Caco-2 (cell line): ENCODE measurements around the gene CLDN18. TPM values are rescaled to one million over a fixed set of nuclear protein-coding genes. Genes with fewer than 3 reads are reported as not detected.

Experiments
- BruUV-seq: library from RNA; stranded (reverse); fragments of 400-500 nt; replicated peaks from 2 replicates; lab custom pipeline; 2021; lab: Mats Ljungman, UMichigan
- CTCF ChIA-PET: fragments of 300-600 bp; sonication (Branson Sonifier 250); formaldehyde crosslinking; loops from one replicate; lab custom pipeline; 2022; ENCODE audit warnings: antibody characterized with exemption; lab: Charles Lee
- POLR2A ChIA-PET: fragments of 300-600 bp; sonication (Branson Sonifier 250); formaldehyde crosslinking; loops from one replicate; lab custom pipeline; 2022; ENCODE audit warnings: antibody characterized with exemption; lab: Charles Lee
- DNase-seq, 2 experiments: peaks; one replicate each; pipeline versions ENCODE4 v3.0.0 to v3.0.0-alpha.2; 2020 to 2022
- H3K27me3 ChIP-seq: replicated peaks from 2 replicates; pipeline ENCODE4 v1.6.0; 2011; ENCODE audit warnings: low read length; ENCODE audit not compliant: control insufficient read depth, insufficient read depth
- H3K36me3 ChIP-seq: 2 replicates; pipeline ENCODE4 v1.5.1; 2011; ENCODE audit warnings: low read length; ENCODE audit not compliant: control insufficient read depth, insufficient read depth
- H3K4me1 ChIP-seq: fragments of 250-450 bp; sonication (Bioruptor Pico); 2 replicates; pipeline ENCODE4 v1.5.1; 2020; ENCODE audit warnings: mild to moderate bottlenecking
- H3K4me3 ChIP-seq: 2 replicates; pipeline ENCODE4 v1.5.1; 2011; ENCODE audit warnings: low read depth, mild to moderate bottlenecking, control low read depth, low read length
- H3K9me3 ChIP-seq: fragments of 250-450 bp; sonication (Bioruptor Pico); 2 replicates; pipeline ENCODE4 v1.5.1; 2020; ENCODE audit warnings: mild to moderate bottlenecking, moderate library complexity
- H3K27ac Mint-ChIP-seq: one replicate; pipeline ENCODE4 v1.8.0; 2022; ENCODE audit warnings: mixed read lengths; ENCODE audit not compliant: unreplicated experiment
- H3K27me3 Mint-ChIP-seq: one replicate; pipeline ENCODE4 v1.8.0; 2022; ENCODE audit warnings: mixed read lengths; ENCODE audit not compliant: insufficient read depth, unreplicated experiment
- H3K36me3 Mint-ChIP-seq: one replicate; pipeline ENCODE4 v1.8.0; 2022; ENCODE audit warnings: mild to moderate bottlenecking, mixed read lengths; ENCODE audit not compliant: insufficient read depth, unreplicated experiment
- H3K4me1 Mint-ChIP-seq: one replicate; pipeline ENCODE4 v1.8.0; 2022; ENCODE audit warnings: low read depth, mixed read lengths; ENCODE audit not compliant: unreplicated experiment
- H3K4me3 Mint-ChIP-seq: one replicate; pipeline ENCODE4 v1.8.0; 2022; ENCODE audit warnings: mild to moderate bottlenecking, moderate library complexity, mixed read lengths; ENCODE audit not compliant: unreplicated experiment
- H3K9me3 Mint-ChIP-seq: one replicate; pipeline ENCODE4 v1.8.0; 2022; ENCODE audit warnings: mixed read lengths; ENCODE audit not compliant: unreplicated experiment
- CTCF ChIP-seq, 2 experiments: fragments of 200-600 bp in 1 of 2; IDR thresholded peaks; 1 replicate in 1 of 2; 2 replicates in 1 of 2; pipeline versions ENCODE4 v1.5.1 to v1.8.0; 2011 to 2022; ENCODE audit warnings: antibody characterized with exemption in 1 of 2, control low read depth in 1 of 2, inconsistent platforms in 1 of 2, low read depth in 1 of 2, low read length in 1 of 2, mild to moderate bottlenecking in 1 of 2, moderate library complexity in 1 of 2; ENCODE audit not compliant: insufficient read depth in 1 of 2, severe bottlenecking in 1 of 2, unreplicated experiment in 1 of 2
- intact Hi-C: fragments of 100-400 bp; cut with micrococcal nuclease; formaldehyde crosslinking; loops from one replicate; pipeline ENCODE4 v1.10.0; 2022; ENCODE audit not compliant: unreplicated experiment
- total RNA-seq: library from RNA; stranded (reverse); gene quantifications from 2 replicates; pipeline ENCODE4 v1.2.3, GENCODE V29; 2022

The CLDN18 gene
- total RNA-seq, 1 experiment from 2014 or later, result not detected

- no TSS peak for BruUV-seq
- no peaks in the 10 kb centered on the region for H3K27me3 Mint-ChIP-seq
- TF ChIP-seq CTCF (IDR thresholded peaks at IDR 0.05; ENCODE audit: insufficient read depth in 1 of 2, low read depth in 1 of 2, low read length in 1 of 2, severe bottlenecking in 1 of 2, unreplicated experiment in 1 of 2), result no peak
- H3K9me3 Mint-ChIP-seq, result no peaks in the 10 kb centered on the region
- H3K36me3 Mint-ChIP-seq, result no peaks in the 10 kb centered on the region
- Histone ChIP-seq H3K27me3 (no peaks in the 10 kb centered on the region), H3K36me3 (no peaks in the 10 kb centered on the region), H3K4me1 (peaks cover 12% of the 10 kb centered on the region; the same call in 1 of the 2 replicates), H3K9me3 (no peaks in the 10 kb centered on the region), H3K4me3 (no peak overlapping the region)
- peaks cover 12% of the 10 kb centered on the region for H3K4me1 Mint-ChIP-seq
- intact Hi-C loops, result no loop called here
- no peak for DNase-seq
- ChIA-PET POLR2A (interaction anchor here (0.5 kb wide), 1 partner anchor 356 kb away, joined by 3 read pairs; the partner anchor contains the start of gene ESYT3), CTCF (no interaction called here)
- H3K4me3 Mint-ChIP-seq, result no peak overlapping the region
- H3K27ac Mint-ChIP-seq, result no peak overlapping the region
These were observed 68.1 kb downstream of the CLDN18 start for GRCh38 chr3:138078096-138078495.

- Histone ChIP-seq H3K9me3 (no peaks in the 10 kb centered on the region), H3K4me3 (no peak overlapping the region), H3K4me1 (peaks cover 12% of the 10 kb centered on the region; the same call in 1 of the 2 replicates), H3K36me3 (no peaks in the 10 kb centered on the region), H3K27me3 (no peaks in the 10 kb centered on the region)
- TF ChIP-seq CTCF (IDR thresholded peaks at IDR 0.05; ENCODE audit: insufficient read depth in 1 of 2, low read depth in 1 of 2, low read length in 1 of 2, severe bottlenecking in 1 of 2, unreplicated experiment in 1 of 2), result no peak
- POLR2A ChIA-PET, result interaction anchor here (0.5 kb wide), 1 partner anchor 356 kb away, joined by 3 read pairs; the partner anchor contains the start of gene ESYT3
- no peak for DNase-seq
- Mint-ChIP-seq H3K27ac (no peak overlapping the region), H3K9me3 (no peaks in the 10 kb centered on the region), H3K4me1 (peaks cover 15% of the 10 kb centered on the region), H3K4me3 (no peak overlapping the region), H3K27me3 (no peaks in the 10 kb centered on the region), H3K36me3 (no peaks in the 10 kb centered on the region)
- intact Hi-C loops, result no loop called here
- CTCF ChIA-PET, result no interaction called here
- BruUV-seq, result no TSS peak
These were observed 69.0 kb downstream of the CLDN18 start for GRCh38 chr3:138078901-138079344.

- peaks cover 12% of the 10 kb centered on the region; the same call in 1 of the 2 replicates for H3K4me1 ChIP-seq
- intact Hi-C loops, result loop anchor here (5.0 kb wide), 1 partner anchor 37 kb away; the partner anchor contains the start of gene DZIP1L
- peaks cover 15% of the 10 kb centered on the region for H3K4me1 Mint-ChIP-seq
- no peak overlapping the region for H3K4me3 ChIP-seq
- H3K27me3 ChIP-seq, result no peaks in the 10 kb centered on the region
- H3K36me3 ChIP-seq, result no peaks in the 10 kb centered on the region
- POLR2A ChIA-PET, result no interaction called here
- no peak overlapping the region for H3K27ac Mint-ChIP-seq
- no peaks in the 10 kb centered on the region for H3K36me3 Mint-ChIP-seq
- TF ChIP-seq CTCF (IDR thresholded peaks at IDR 0.05; ENCODE audit: insufficient read depth in 1 of 2, low read depth in 1 of 2, low read length in 1 of 2, severe bottlenecking in 1 of 2, unreplicated experiment in 1 of 2), result no peak
- no peak for DNase-seq
- H3K27me3 Mint-ChIP-seq, result no peaks in the 10 kb centered on the region
- H3K9me3 ChIP-seq, result no peaks in the 10 kb centered on the region
- H3K9me3 Mint-ChIP-seq, result no peaks in the 10 kb centered on the region
- H3K4me3 Mint-ChIP-seq, result no peak overlapping the region
- CTCF ChIA-PET, result no interaction called here
- BruUV-seq, result no TSS peak
These were observed 69.9 kb downstream of the CLDN18 start for GRCh38 chr3:138079901-138080300.
